BLaER1 (cell line): ENCODE measurements around the gene GALNT16.

Experiments
- H3K27ac ChIP-seq: shearing (Covaris generic); formaldehyde crosslinking; 2 replicates; pipeline ENCODE4 v1.8.1; 2022
- H3K27me3 ChIP-seq: shearing (Covaris generic); formaldehyde crosslinking; 2 replicates; pipeline ENCODE4 v1.8.1; 2022
- H3K36me3 ChIP-seq: shearing (Covaris generic); formaldehyde crosslinking; 2 replicates; pipeline ENCODE4 v1.8.1; 2022
- H3K4me1 ChIP-seq: shearing (Covaris generic); formaldehyde crosslinking; 2 replicates; pipeline ENCODE4 v1.8.1; 2022
- H3K4me2 ChIP-seq: shearing (Covaris generic); formaldehyde crosslinking; 2 replicates; pipeline ENCODE4 v1.8.1; 2022
- H3K4me3 ChIP-seq: shearing (Covaris generic); formaldehyde crosslinking; 2 replicates; pipeline ENCODE4 v1.8.1; 2022
- H3K9ac ChIP-seq: shearing (Covaris generic); formaldehyde crosslinking; 2 replicates; pipeline ENCODE4 v1.8.1; 2022
- H3K9me3 ChIP-seq: shearing (Covaris generic); formaldehyde crosslinking; 2 replicates; pipeline ENCODE4 v1.8.1; 2022
- H4K20me1 ChIP-seq: shearing (Covaris generic); formaldehyde crosslinking; 2 replicates; pipeline ENCODE4 v1.8.1; 2022
- Cebpa-rat ChIP-seq: shearing (Covaris generic); IDR thresholded peaks from 2 replicates; pipeline ENCODE4 v1.8.1; 2022

The GALNT16 gene

GRCh38 chr14:69332782-69333395 lies 72.9 kb downstream of the GALNT16 start:
- TF ChIP-seq Cebpa-rat, result no peak
- Histone ChIP-seq H3K9ac (no peak overlapping the region), H3K4me3 (no peak overlapping the region), H3K27ac (no peak overlapping the region), H3K27me3 (no peaks in the 10 kb centered on the region), H4K20me1 (no peaks in the 10 kb centered on the region), H3K4me2 (no peak overlapping the region), H3K36me3 (no peaks in the 10 kb centered on the region), H3K9me3 (no peaks in the 10 kb centered on the region), H3K4me1 (peaks cover 29% of the 10 kb centered on the region)

DNA sequence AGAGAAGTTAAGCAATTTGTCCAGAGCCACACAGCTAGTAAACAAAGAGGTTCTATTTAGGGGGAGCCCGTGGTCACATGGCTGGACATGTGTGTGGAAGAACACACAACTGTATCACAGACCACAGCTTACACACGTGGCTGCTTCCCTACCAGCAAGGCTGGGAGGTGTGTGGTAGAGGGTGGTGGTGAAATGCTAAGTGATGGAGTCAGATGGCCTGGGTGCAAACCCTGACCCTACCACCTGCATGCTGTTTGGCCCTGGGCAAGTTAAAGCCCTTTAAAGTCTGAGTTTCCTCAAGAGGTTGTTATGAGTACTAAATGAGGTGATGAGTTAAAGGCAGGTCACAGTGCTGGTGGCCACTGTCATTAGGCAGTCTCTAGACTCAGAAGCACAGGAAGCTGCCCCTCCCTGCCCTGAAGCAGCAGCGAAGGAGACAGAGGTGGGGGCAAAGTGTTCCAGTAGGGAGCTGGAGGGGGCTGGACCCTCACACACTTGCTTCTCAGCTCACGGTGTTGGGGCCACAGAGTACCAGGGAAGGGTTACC lies 73.9 kb downstream of the GALNT16 start:
- no peak overlapping the region for H3K4me3 ChIP-seq

DNA sequence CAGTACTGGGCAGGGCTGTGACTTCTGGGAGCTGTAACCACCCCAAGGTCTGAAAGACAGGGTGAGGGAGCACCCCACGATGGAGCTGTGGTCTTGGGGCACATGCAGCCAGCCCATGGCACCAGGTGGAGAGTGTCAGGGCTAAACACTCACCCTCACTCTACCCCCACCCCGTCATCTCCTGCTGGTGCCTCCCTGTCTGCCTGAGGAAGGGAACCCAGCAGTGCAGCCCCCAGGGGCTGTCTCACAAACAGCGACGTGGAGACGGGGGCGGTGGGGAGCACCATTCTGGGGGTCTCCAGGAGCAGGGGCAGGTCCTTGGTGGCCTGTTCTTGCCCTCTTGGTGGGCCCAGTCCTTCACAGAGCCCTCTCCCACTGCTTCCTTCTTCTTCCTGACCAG lies 74.6 kb downstream of the GALNT16 start:
- Histone ChIP-seq H3K27me3 (no peaks in the 10 kb centered on the region), H4K20me1 (no peaks in the 10 kb centered on the region), H3K27ac (no peak overlapping the region), H3K4me3 (no peak overlapping the region), H3K36me3 (no peaks in the 10 kb centered on the region), H3K9me3 (no peaks in the 10 kb centered on the region), H3K4me1 (peaks cover 37% of the 10 kb centered on the region), H3K9ac (no peak overlapping the region), H3K4me2 (no peak overlapping the region)
- TF ChIP-seq Cebpa-rat, result no peak

More for the DNA sequence above, 73.9 kb downstream of the GALNT16 start:
- Histone ChIP-seq H3K27ac (no peak overlapping the region), H3K9me3 (no peaks in the 10 kb centered on the region), H3K4me1 (peaks cover 31% of the 10 kb centered on the region), H3K9ac (no peak overlapping the region), H3K27me3 (no peaks in the 10 kb centered on the region), H4K20me1 (no peaks in the 10 kb centered on the region), H3K36me3 (no peaks in the 10 kb centered on the region), H3K4me2 (no peak overlapping the region)
- TF ChIP-seq Cebpa-rat, result no peak

DNA sequence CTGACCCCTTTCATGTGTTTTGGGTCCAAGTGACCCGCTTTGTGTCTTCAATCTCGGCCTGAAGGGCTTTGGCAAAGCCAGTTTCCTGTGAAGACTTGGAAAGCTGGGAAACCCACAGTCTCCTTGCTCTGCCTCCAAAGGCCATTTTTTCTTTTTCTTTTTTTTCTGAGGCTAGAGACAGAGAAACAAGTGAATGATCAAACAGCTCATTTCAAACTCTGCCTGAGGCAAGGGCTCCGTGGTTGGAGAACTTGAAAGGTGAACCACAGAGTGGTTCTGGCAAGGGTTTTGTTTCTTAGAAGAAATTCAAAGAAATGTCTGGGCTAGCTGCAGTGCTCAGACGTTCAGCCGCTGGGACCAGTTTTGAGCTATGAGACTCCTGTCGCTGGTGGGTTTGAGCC lies 75.4 kb downstream of the GALNT16 start:
- TF ChIP-seq Cebpa-rat, result no peak
- H3K4me2 ChIP-seq, result peak overlapping the region; percentile 34
- no peak overlapping the region for H3K9ac ChIP-seq
- H3K4me1 ChIP-seq, result peaks cover 45% of the 10 kb centered on the region
- no peaks in the 10 kb centered on the region for H3K27me3 ChIP-seq
- no peak overlapping the region for H3K4me3 ChIP-seq
- no peaks in the 10 kb centered on the region for H3K9me3 ChIP-seq
- no peak overlapping the region for H3K27ac ChIP-seq
- no peaks in the 10 kb centered on the region for H4K20me1 ChIP-seq
- H3K36me3 ChIP-seq, result no peaks in the 10 kb centered on the region

DNA sequence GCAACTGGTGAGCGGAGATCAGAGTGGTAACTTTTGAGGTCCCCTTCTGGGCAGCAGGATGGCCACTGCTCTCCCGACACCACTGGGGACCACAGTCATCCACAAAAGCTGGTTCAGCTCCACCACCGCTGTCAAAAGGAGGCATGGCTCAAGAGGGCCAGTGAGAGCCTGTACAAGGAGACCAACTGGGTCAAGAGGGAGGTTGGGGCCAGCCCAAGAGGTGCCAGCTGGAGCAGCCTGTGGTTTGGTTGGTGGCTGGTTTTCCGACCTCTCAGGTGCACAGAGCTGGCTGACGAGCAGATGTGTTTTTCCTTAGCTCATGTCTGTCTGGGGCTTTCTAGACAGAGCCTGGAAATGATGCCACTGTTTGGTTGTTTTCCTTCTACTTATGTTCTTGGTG lies 78.0 kb downstream of the GALNT16 start:
- H3K4me1 ChIP-seq, result peaks cover 46% of the 10 kb centered on the region
- H3K27me3 ChIP-seq, result no peaks in the 10 kb centered on the region
- no peaks in the 10 kb centered on the region for H4K20me1 ChIP-seq
- H3K4me2 ChIP-seq, result peak overlapping the region; percentile 36
- H3K36me3 ChIP-seq, result no peaks in the 10 kb centered on the region
- no peaks in the 10 kb centered on the region for H3K9me3 ChIP-seq
- TF ChIP-seq Cebpa-rat, result no peak
- no peak overlapping the region for H3K4me3 ChIP-seq
- no peak overlapping the region for H3K9ac ChIP-seq
- no peak overlapping the region for H3K27ac ChIP-seq

- no peaks in the 10 kb centered on the region for H3K27me3 ChIP-seq
- no peak overlapping the region for H3K4me3 ChIP-seq
- H4K20me1 ChIP-seq, result no peaks in the 10 kb centered on the region
- no peak for TF ChIP-seq Cebpa-rat
- no peak overlapping the region for H3K9ac ChIP-seq
- no peak overlapping the region for H3K27ac ChIP-seq
- H3K36me3 ChIP-seq, result no peaks in the 10 kb centered on the region
- peaks cover 46% of the 10 kb centered on the region for H3K4me1 ChIP-seq
- no peaks in the 10 kb centered on the region for H3K9me3 ChIP-seq
- peak overlapping the region; percentile 18 for H3K4me2 ChIP-seq
Measured at GRCh38 chr14:69339426-69339825, 79.5 kb downstream of the GALNT16 start.

DNA sequence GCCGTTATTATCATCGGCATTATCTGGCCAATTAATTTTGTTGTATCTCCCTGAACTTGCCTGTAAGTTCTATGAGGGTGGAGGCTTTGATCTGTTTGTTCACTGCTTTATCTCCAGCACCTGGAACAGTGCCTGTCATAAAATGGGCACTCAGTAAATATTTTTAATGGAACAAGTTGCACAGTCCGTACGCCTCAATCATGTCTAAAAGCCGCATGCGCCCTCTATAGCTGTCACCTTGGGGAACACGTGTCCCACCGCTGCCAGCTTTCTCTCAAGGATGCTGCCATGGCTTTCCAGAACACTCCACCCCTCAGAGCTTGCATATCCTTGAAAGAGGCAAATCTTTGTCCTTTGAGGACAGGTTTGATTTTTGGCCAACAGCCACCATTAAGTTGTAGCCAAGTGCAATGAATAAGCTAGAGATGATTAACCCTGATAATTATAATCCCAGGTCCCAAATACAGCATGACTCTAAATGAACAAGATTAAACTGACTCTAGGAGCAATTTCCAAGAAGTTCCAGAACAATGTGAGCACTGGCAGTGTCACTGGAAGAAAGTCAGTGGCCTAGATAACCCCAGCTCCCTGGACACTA lies 83.1 kb downstream of the GALNT16 start:
- Histone ChIP-seq H3K27ac (no peak overlapping the region), H3K36me3 (no peaks in the 10 kb centered on the region), H3K9ac (no peak overlapping the region), H3K9me3 (no peaks in the 10 kb centered on the region), H3K4me3 (no peak overlapping the region), H3K4me1 (peaks cover 32% of the 10 kb centered on the region), H4K20me1 (no peaks in the 10 kb centered on the region), H3K27me3 (no peaks in the 10 kb centered on the region), H3K4me2 (no peak overlapping the region)
- no peak for TF ChIP-seq Cebpa-rat

GRCh38 chr14:69344171-69344570 lies 84.2 kb downstream of the GALNT16 start:
- peaks cover 22% of the 10 kb centered on the region for H3K4me1 ChIP-seq
- no peak overlapping the region for H3K9ac ChIP-seq
- no peaks in the 10 kb centered on the region for H3K27me3 ChIP-seq
- H3K4me3 ChIP-seq, result no peak overlapping the region
- no peaks in the 10 kb centered on the region for H3K36me3 ChIP-seq
- TF ChIP-seq Cebpa-rat, result no peak
- H4K20me1 ChIP-seq, result no peaks in the 10 kb centered on the region
- H3K4me2 ChIP-seq, result no peak overlapping the region
- no peak overlapping the region for H3K27ac ChIP-seq
- no peaks in the 10 kb centered on the region for H3K9me3 ChIP-seq

- no peak overlapping the region for H3K4me3 ChIP-seq
- no peaks in the 10 kb centered on the region for H3K9me3 ChIP-seq
- H3K9ac ChIP-seq, result no peak overlapping the region; the same call in 1 of the 2 replicates
- H3K4me1 ChIP-seq, result peaks cover 9% of the 10 kb centered on the region
- H3K27ac ChIP-seq, result no peak overlapping the region
- no peaks in the 10 kb centered on the region for H4K20me1 ChIP-seq
- no peaks in the 10 kb centered on the region for H3K36me3 ChIP-seq
- no peaks in the 10 kb centered on the region for H3K27me3 ChIP-seq
- TF ChIP-seq Cebpa-rat, result no peak
- H3K4me2 ChIP-seq, result peak overlapping the region; percentile 47
Measured at GRCh38 chr14:69345402-69345801, 85.4 kb downstream of the GALNT16 start.

DNA sequence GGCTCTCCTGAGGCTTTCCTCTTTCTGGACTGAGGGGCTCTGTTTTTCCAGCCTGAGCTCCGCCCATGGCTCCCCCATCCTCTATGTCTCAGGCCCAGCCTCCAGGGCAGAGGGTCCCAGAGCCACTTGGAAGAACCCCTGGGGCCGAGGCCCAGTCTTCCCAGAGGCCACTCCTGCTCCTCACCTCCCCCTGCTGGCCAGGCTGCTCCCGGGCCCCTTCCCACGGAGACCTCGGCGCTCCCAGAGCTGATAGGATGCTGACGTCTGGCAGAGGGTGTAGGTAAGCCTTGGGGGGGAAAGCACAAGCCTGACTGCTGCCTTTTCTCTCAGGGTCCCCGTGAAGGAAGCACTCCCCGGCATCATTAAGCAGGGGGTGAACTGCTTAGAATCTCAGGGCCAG lies 86.8 kb downstream of the GALNT16 start:
- no peaks in the 10 kb centered on the region for H3K9me3 ChIP-seq
- no peak overlapping the region for H3K4me3 ChIP-seq
- no peaks in the 10 kb centered on the region for H3K27me3 ChIP-seq
- H3K36me3 ChIP-seq, result no peaks in the 10 kb centered on the region
- no peak overlapping the region for H3K27ac ChIP-seq
- no peak for TF ChIP-seq Cebpa-rat
- no peak overlapping the region for H3K9ac ChIP-seq
- peaks cover 9% of the 10 kb centered on the region for H3K4me1 ChIP-seq
- H4K20me1 ChIP-seq, result no peaks in the 10 kb centered on the region
- no peak overlapping the region for H3K4me2 ChIP-seq
